Lower leg skin (tissue), 4 donors: ENCODE data around the gene EPHA2. TPM values are rescaled to one million over a fixed set of nuclear protein-coding genes. Genes with fewer than 3 reads are reported as not detected.

Experiments used
- DNase-seq, 2 donors: peaks; one replicate each; pipeline ENCODE4 v3.0.0-alpha.2; 2019; ENCODE audit warnings: low spot score in 2 of 2
- H3K4me3 ChIP-seq: fragments of 200-600 bp; sonication (generic); 2 replicates; pipeline ENCODE4 v1.5.1; 2017; ENCODE audit warnings: mild to moderate bottlenecking, low read depth; ENCODE audit not compliant: poor library complexity, severe bottlenecking
- CTCF ChIP-seq, 3 donors: fragments of 450-650 bp; IDR thresholded peaks; one replicate each; pipeline ENCODE4 v1.5.1; 2016; ENCODE audit warnings: antibody characterized with exemption in 3 of 3, mild to moderate bottlenecking in 3 of 3, moderate library complexity in 2 of 3
- POLR2A ChIP-seq, 2 donors: fragments of 450-650 bp; IDR thresholded peaks; one replicate each; pipeline ENCODE4 v1.6.1; 2016 to 2017; ENCODE audit warnings: antibody characterized with exemption in 2 of 2, mild to moderate bottlenecking in 1 of 2, moderate library complexity in 1 of 2
- WGBS, 2 donors: methylation state at CpG; one replicate each; pipeline ENCODE4 v1.1.5; 2018; 5-methylcytosine and 5-hydroxymethylcytosine counted together
- intact Hi-C: fragments of 100-400 bp; cut with DNase I; formaldehyde crosslinking; loops from one replicate; pipeline ENCODE4 v1.15.0; 2023; ENCODE audit warnings: low total_unique reads
- total RNA-seq, 4 donors: library from RNA; depleted of rRNA; stranded (reverse); fragments of >200 nt; gene quantifications; one replicate each; pipeline ENCODE4 v1.1.0, GENCODE V29; 2016

EPHA2 gene
- total RNA-seq, 4 donors from 2014 or later = 63.6 to 83.8 (median 68.8) TPM

GRCh38 chr1:16135501-16135900 lies 20.4 kb downstream of the EPHA2 start:
- no peak overlapping the region for H3K4me3 ChIP-seq
- intact Hi-C loops = no loop called here
- no peak for DNase-seq
- TF ChIP-seq POLR2A (IDR thresholded peaks at IDR 0.05) = no peak
- no peak for TF ChIP-seq CTCF (IDR thresholded peaks at IDR 0.05)
- 89% methylated on average over 12 of the region's 12 CpGs for WGBS, 2 donors

GRCh38 chr1:16134906-16135305 lies 21.0 kb downstream of the EPHA2 start:
- WGBS, 2 donors = 94 to 95% methylated on average over 16 of the region's 16 CpGs
- TF ChIP-seq POLR2A (IDR thresholded peaks at IDR 0.05) (no peak), CTCF (IDR thresholded peaks at IDR 0.05) (no peak)
- DNase-seq = no peak
- no peak overlapping the region for H3K4me3 ChIP-seq
- intact Hi-C loops = no loop called here

GRCh38 chr1:16134066-16134801 lies 21.6 kb downstream of the EPHA2 start:
- no peak overlapping the region for H3K4me3 ChIP-seq
- no peak for TF ChIP-seq POLR2A (IDR thresholded peaks at IDR 0.05)
- no peak for TF ChIP-seq CTCF (IDR thresholded peaks at IDR 0.05)
- no peak for DNase-seq
- intact Hi-C loops = no loop called here
- 82 to 85% methylated on average over 33 of the region's 33 CpGs for WGBS, 2 donors

GRCh38 chr1:16133007-16133961 lies 22.6 kb downstream of the EPHA2 start:
- 87% methylated on average over 28 of the region's 28 CpGs for WGBS, 2 donors
- intact Hi-C loops = no loop called here
- no peak overlapping the region for H3K4me3 ChIP-seq
- TF ChIP-seq CTCF (IDR thresholded peaks at IDR 0.05) (no peak), POLR2A (IDR thresholded peaks at IDR 0.05) (no peak)
- DNase-seq = no peak

DNA sequence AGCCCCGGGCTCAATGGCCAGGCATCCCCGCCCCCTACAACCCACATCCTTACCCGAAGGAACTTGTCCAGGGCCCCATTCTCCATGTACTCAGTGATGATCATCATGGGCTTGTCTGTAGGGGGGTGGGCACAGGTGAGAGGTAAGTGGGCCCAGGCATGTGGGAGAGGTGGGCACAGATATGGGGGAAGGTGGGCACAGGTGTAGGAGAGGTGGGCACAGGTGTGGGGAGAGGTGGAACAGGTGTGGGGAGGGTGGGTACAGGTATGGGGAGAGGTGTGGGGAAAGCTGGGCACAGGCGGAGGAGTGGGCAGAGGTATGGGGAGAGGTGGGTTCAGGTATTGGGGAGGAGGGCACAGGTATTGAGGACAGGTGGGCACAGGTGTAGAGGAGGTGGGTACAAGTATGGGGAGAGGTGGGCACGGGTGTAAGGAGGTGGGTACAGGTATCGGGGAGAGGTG lies 23.5 kb downstream of the EPHA2 start:
- TF ChIP-seq POLR2A (IDR thresholded peaks at IDR 0.05) (no peak), CTCF (IDR thresholded peaks at IDR 0.05) (no peak)
- DNase-seq = no peak
- intact Hi-C loops = no loop called here
- H3K4me3 ChIP-seq = no peak overlapping the region
- WGBS, 2 donors = 79% methylated on average over 6 of the region's 6 CpGs
